Measurements from ENCODE around the gene TTC34. TPM values are rescaled to one million over a fixed set of nuclear protein-coding genes. Genes with fewer than 3 reads are reported as not detected.
A peak's percentile ranks its signal among the peaks of the same experiment; 100 is the strongest.

TTC34 gene
- total and polyA plus RNA-seq, 2 of the 13 experiments (the other 11 are each of a cell fraction or from before 2014, with no cell fraction given) = 0.07 to 0.11 TPM

- TF ChIP-seq IRF9 (CRISPR knock-in tag; IDR thresholded peaks at IDR 0.05; ENCODE audit: borderline replicate concordance) = no peak
- no peak for TF ChIP-seq GATAD1 (CRISPR knock-in tag; IDR thresholded peaks at IDR 0.05)
- no peak for TF ChIP-seq ZNF800 (CRISPR knock-in tag; IDR thresholded peaks at IDR 0.05)
- TF ChIP-seq MAZ (IDR thresholded peaks at IDR 0.05; ENCODE audit: borderline replicate concordance, low read depth, low read length) = no peak
- TF ChIP-seq MAZ (CRISPR knock-in tag; IDR thresholded peaks at IDR 0.05; ENCODE audit: low read depth) = no peak
- peak; percentile 27; the same call in 1 of the 2 replicates for TF ChIP-seq ZNF574 (CRISPR knock-in tag; IDR thresholded peaks at IDR 0.05)
- no peak for TF ChIP-seq ZNF737 (CRISPR knock-in tag; IDR thresholded peaks at IDR 0.05; ENCODE audit: borderline replicate concordance)
- TF ChIP-seq ZNF615 (CRISPR knock-in tag; IDR thresholded peaks at IDR 0.05; ENCODE audit: borderline replicate concordance) = no peak
- no peak for TF ChIP-seq CREB1 (IDR thresholded peaks at IDR 0.05)
- no peak for TF ChIP-seq CREB1 (CRISPR knock-in tag; IDR thresholded peaks at IDR 0.05)
- TF ChIP-seq ZNF776 (CRISPR knock-in tag; IDR thresholded peaks at IDR 0.05) = no peak
- TF ChIP-seq TOPORS (CRISPR knock-in tag; IDR thresholded peaks at IDR 0.05) = no peak
- TF ChIP-seq HOXD1 (CRISPR knock-in tag; IDR thresholded peaks at IDR 0.05) = no peak
- no peak for TF ChIP-seq ATF5 (CRISPR knock-in tag; IDR thresholded peaks at IDR 0.05; ENCODE audit: low read depth)
Observed at GRCh38 chr1:2631136-2632050, 170.1 kb downstream of the TTC34 start (continued).

Data from HepG2 (cell line).